HepG2 (cell line): Measurements from ENCODE around the gene ENDOG. TPM values are rescaled to one million over a fixed set of nuclear protein-coding genes. Genes with fewer than 3 reads are reported as not detected.

Experiments
- GATAD2A ChIP-seq: IDR thresholded peaks from 2 replicates; pipeline ENCODE4 v1.6.1; 2016
- GRHL1 ChIP-seq: sonication (generic); formaldehyde crosslinking; conservative IDR thresholded peaks from 2 replicates; pipeline ENCODE4 v1.8.0; 2022; ENCODE audit warnings: missing genetic modification reagents
- IRF9 ChIP-seq: sonication (generic); formaldehyde crosslinking; IDR thresholded peaks from 2 replicates; pipeline ENCODE4 v1.8.0; 2022; ENCODE audit warnings: missing genetic modification reagents, mild to moderate bottlenecking, borderline replicate concordance
- JUND ChIP-seq: sonication (generic); formaldehyde crosslinking; IDR thresholded peaks from 2 replicates; pipeline ENCODE4 v1.8.0; 2022; ENCODE audit warnings: mild to moderate bottlenecking, missing genetic modification reagents
- KDM5A ChIP-seq: fragments of 200-600 bp; sonication (generic); IDR thresholded peaks from 2 replicates; pipeline ENCODE4 v1.7.0; 2018; ENCODE audit warnings: antibody characterized with exemption, mild to moderate bottlenecking, low read length, borderline replicate concordance
- MTERF4 ChIP-seq: sonication (generic); formaldehyde crosslinking; IDR thresholded peaks from 2 replicates; pipeline ENCODE4 v1.8.0; 2023; ENCODE audit warnings: mild to moderate bottlenecking, missing genetic modification reagents
- NCOA1 ChIP-seq: sonication (generic); formaldehyde crosslinking; IDR thresholded peaks from 2 replicates; pipeline ENCODE4 v1.9.0; 2021; ENCODE audit warnings: missing genetic modification reagents
- TFAP4 ChIP-seq: sonication (generic); IDR thresholded peaks from 2 replicates; pipeline ENCODE4 v1.6.1; 2016; ENCODE audit warnings: low read depth, borderline replicate concordance
- THAP7 ChIP-seq: sonication (generic); formaldehyde crosslinking; IDR thresholded peaks from 2 replicates; pipeline ENCODE4 v1.8.1; 2023; ENCODE audit warnings: mild to moderate bottlenecking, missing genetic modification reagents
- TRIM22 ChIP-seq: fragments of 450-650 bp; IDR thresholded peaks from 2 replicates; pipeline ENCODE4 v1.6.1; 2017
- ZFP62 ChIP-seq: sonication (generic); formaldehyde crosslinking; IDR thresholded peaks from 2 replicates; pipeline ENCODE4 v1.4.0; 2020; ENCODE audit warnings: missing genetic modification reagents
- ZNF510 ChIP-seq: sonication (generic); formaldehyde crosslinking; IDR thresholded peaks from 2 replicates; pipeline ENCODE4 v1.4.0; 2020; ENCODE audit warnings: low read depth, mild to moderate bottlenecking, missing genetic modification reagents
- ZNF615 ChIP-seq: sonication (generic); formaldehyde crosslinking; IDR thresholded peaks from 2 replicates; pipeline ENCODE4 v1.5.0; 2020; ENCODE audit warnings: mild to moderate bottlenecking, missing genetic modification reagents, borderline replicate concordance
- polyA plus RNA-seq, 8 experiments: library from polyadenylated mRNA; depleted of rRNA in 3 of 8; stranded (reverse) in 7 of 8; unstranded in 1 of 8; fragments of >200 nt; fragmentation: Illumina TruSeq in 4 of 8; extraction: Trizol in 4 of 8; gene quantifications; 2 replicates each; pipeline versions ENCODE4 v1.2.1 to v1.2.3, GENCODE V29; 2011 to 2016; ENCODE audit warnings: low read depth in 4 of 8, missing spikeins in 1 of 8, mixed read lengths in 1 of 8; ENCODE audit not compliant: insufficient read depth in 1 of 8
- total RNA-seq, 5 experiments: library from RNA; depleted of rRNA; stranded (reverse); fragments of >200 nt; fragmentation: Illumina TruSeq; extraction: Trizol; gene quantifications; 2 replicates each; pipeline ENCODE4 v1.2.3, GENCODE V29; 2016; ENCODE audit warnings: low read depth in 1 of 5

Gene ENDOG
- total and polyA plus RNA-seq, 2 of the 13 experiments (the other 11 are each of a cell fraction or from before 2014, with no cell fraction given): 26.3 to 28.8 TPM

- TF ChIP-seq ZFP62 (no peak), GRHL1 (CRISPR knock-in tag) (no peak), MTERF4 (CRISPR knock-in tag) (no peak), TRIM22 (no peak), ZNF615 (CRISPR knock-in tag) (no peak), NCOA1 (CRISPR knock-in tag) (no peak), GATAD2A (0 out of 2 replicates have a peak, but pooled peaks have one; percentile 17), ZNF510 (CRISPR knock-in tag) (peak; percentile 47; the same call in 1 of the 2 replicates), JUND (CRISPR knock-in tag) (0 out of 2 replicates have a peak, but pooled peaks have one; percentile 14), IRF9 (no peak), KDM5A (peak; percentile 87), THAP7 (peak; percentile 37; the same call in 1 of the 2 replicates), TFAP4 (no peak)
These were observed 47.1 kb upstream of the ENDOG start (continued) for GRCh38 chr9:128771094-128771721.
